ENCODE measurements around the gene DBF4B.

- TF ChIP-seq ELF4 (IDR thresholded peaks at IDR 0.05) (no peak), FOXM1 (IDR thresholded peaks at IDR 0.05; ENCODE audit: borderline replicate concordance) (no peak), BHLHE40 (IDR thresholded peaks at IDR 0.05; ENCODE audit: borderline replicate concordance) (no peak), ARNT (IDR thresholded peaks at IDR 0.05) (no peak), SP1 (IDR thresholded peaks at IDR 0.05) (no peak), HDGF (IDR thresholded peaks at IDR 0.05; ENCODE audit: borderline replicate concordance) (no peak), L3MBTL2 (conservative IDR thresholded peaks at IDR 0.05) (no peak), NFRKB (IDR thresholded peaks at IDR 0.05) (no peak), TARDBP (IDR thresholded peaks at IDR 0.05) (no peak), FOXA1 (IDR thresholded peaks at IDR 0.05) (no peak)
Measured at GRCh38 chr17:44733753-44734152, 25.3 kb downstream of the DBF4B start.

All from HEK293T (cell line).